Neural cell (in vitro differentiated cells): Measurements from ENCODE around the gene ZNF148. TPM values are rescaled to one million over a fixed set of nuclear protein-coding genes. Genes with fewer than 3 reads are reported as not detected.

ENCODE experiments used
- H2AFZ ChIP-seq: fragments of 200-600, 300-800 bp; sonication (generic), shearing (Covaris generic); 2 replicates; pipeline ENCODE4 v1.6.0; 2014; ENCODE audit warnings: low read depth, mild to moderate bottlenecking, antibody characterized with exemption, low read length, moderate library complexity
- H3F3A ChIP-seq: fragments of 200-600 bp; shearing (Covaris generic); 2 replicates; pipeline ENCODE4 v1.6.1; 2016; ENCODE audit warnings: mild to moderate bottlenecking, moderate library complexity, mixed read lengths, antibody characterized with exemption, low read length; ENCODE audit not compliant: insufficient read depth, poor library complexity, severe bottlenecking
- H3K27ac ChIP-seq: fragments of 200-600, 300-800 bp; sonication (generic), shearing (Covaris generic); 2 replicates; pipeline ENCODE4 v1.5.1; 2014; ENCODE audit warnings: mild to moderate bottlenecking, low read length, moderate library complexity
- H3K27me3 ChIP-seq: fragments of 300-800, 200-600 bp; sonication (generic), shearing (Covaris generic); 2 replicates; pipeline ENCODE4 v1.6.0; 2014; ENCODE audit warnings: mild to moderate bottlenecking, low read depth, low read length, moderate library complexity; ENCODE audit not compliant: insufficient read depth
- H3K36me3 ChIP-seq: fragments of 300-800, 200-600 bp; sonication (generic), shearing (Covaris generic); 2 replicates; pipeline ENCODE4 v1.5.1; 2014; ENCODE audit warnings: mild to moderate bottlenecking, antibody characterized with exemption, low read length, moderate library complexity; ENCODE audit not compliant: insufficient read depth
- H3K4me2 ChIP-seq: fragments of 300-800, 200-600 bp; sonication (generic), shearing (Covaris generic); 2 replicates; pipeline ENCODE4 v1.6.0; 2014; ENCODE audit warnings: mild to moderate bottlenecking, low read length
- H3K4me3 ChIP-seq: fragments of 300-800, 200-600 bp; sonication (generic), shearing (Covaris generic); 2 replicates; pipeline ENCODE4 v1.5.1; 2014; ENCODE audit warnings: mild to moderate bottlenecking, low read length, moderate library complexity
- H3K79me2 ChIP-seq: fragments of 200-600 bp; shearing (Covaris generic); replicated peaks from 2 replicates; pipeline ENCODE4 v1.6.0; 2014; ENCODE audit warnings: mild to moderate bottlenecking, low read length, moderate library complexity; ENCODE audit not compliant: insufficient read depth
- H3K9ac ChIP-seq: fragments of 300-800, 200-600 bp; sonication (generic), shearing (Covaris generic); 2 replicates; pipeline ENCODE4 v1.6.1; 2016; ENCODE audit warnings: mild to moderate bottlenecking, low read length, mixed read lengths
- H3K9me2 ChIP-seq: fragments of 200-600 bp; shearing (Covaris generic); 2 replicates; pipeline ENCODE4 v1.6.1; 2016; ENCODE audit warnings: mild to moderate bottlenecking, low read length, mixed read lengths; ENCODE audit not compliant: insufficient read depth
- H3K9me3 ChIP-seq: fragments of 200-600, 300-800 bp; sonication (generic), shearing (Covaris generic); 2 replicates; pipeline ENCODE4 v1.6.1; 2016; ENCODE audit warnings: mild to moderate bottlenecking, mixed run types, low read length, moderate library complexity, mixed read lengths
- H4K20me1 ChIP-seq: fragments of 200-600 bp; shearing (Covaris generic); 2 replicates; pipeline ENCODE4 v1.6.1; 2016; ENCODE audit warnings: mild to moderate bottlenecking, mixed run types; ENCODE audit not compliant: insufficient read depth
- CTCF ChIP-seq: fragments of 450-650 bp; IDR thresholded peaks from 2 replicates; pipeline ENCODE4 v1.5.1; 2014; ENCODE audit warnings: antibody characterized with exemption, mild to moderate bottlenecking, moderate library complexity; ENCODE audit not compliant: poor library complexity, severe bottlenecking
- EP300 ChIP-seq: fragments of 450-650 bp; conservative IDR thresholded peaks from 2 replicates; pipeline ENCODE4 v1.6.1; 2014; ENCODE audit warnings: antibody characterized with exemption, mild to moderate bottlenecking, moderate library complexity; ENCODE audit not compliant: poor library complexity, severe bottlenecking
- EZH2 ChIP-seq: fragments of 200-600, 300-800 bp; shearing (Covaris generic), sonication (generic); IDR thresholded peaks from 2 replicates; pipeline ENCODE4 v1.6.1; 2014; ENCODE audit warnings: antibody characterized with exemption, low read length, borderline replicate concordance, mild to moderate bottlenecking; ENCODE audit not compliant: insufficient read depth, poor library complexity, severe bottlenecking
- MXI1 ChIP-seq: fragments of 450-650 bp; conservative IDR thresholded peaks from 2 replicates; pipeline ENCODE4 v1.6.1; 2014; ENCODE audit warnings: antibody characterized with exemption, mild to moderate bottlenecking; ENCODE audit not compliant: poor library complexity, severe bottlenecking
- POLR2AphosphoS5 ChIP-seq: IDR thresholded peaks from 2 replicates; pipeline ENCODE4 v1.6.1; 2012
- RAD21 ChIP-seq: fragments of 450-650 bp; conservative IDR thresholded peaks from 2 replicates; pipeline ENCODE4 v1.6.1; 2014; ENCODE audit warnings: antibody characterized with exemption, mild to moderate bottlenecking, moderate library complexity
- REST ChIP-seq: IDR thresholded peaks from 2 replicates; pipeline ENCODE4 v1.6.1; 2012; ENCODE audit warnings: borderline replicate concordance
- SMC3 ChIP-seq: fragments of 450-650 bp; conservative IDR thresholded peaks from 2 replicates; pipeline ENCODE4 v1.6.1; 2014; ENCODE audit warnings: antibody characterized with exemption, mild to moderate bottlenecking, moderate library complexity; ENCODE audit not compliant: poor library complexity
- TAF1 ChIP-seq: IDR thresholded peaks from 2 replicates; pipeline ENCODE4 v1.6.1; 2012; ENCODE audit warnings: low read depth
- polyA plus RNA-seq: library from polyadenylated mRNA; depleted of rRNA; stranded (reverse); fragments of >200 nt; gene quantifications from 2 replicates; pipeline ENCODE4 v1.2.3, GENCODE V29; 2014

Gene ZNF148
- polyA plus RNA-seq, 1 donor from 2014 or later: 16.9 TPM

GRCh38 chr3:125278155-125278554, 97.0 kb downstream of the ZNF148 start:
- Histone ChIP-seq H3K9me2 (no peaks in the 10 kb centered on the region), H3F3A (no peaks in the 10 kb centered on the region), H2AFZ (no peak overlapping the region), H3K9me3 (no peaks in the 10 kb centered on the region), H3K9ac (no peak overlapping the region), H3K27ac (no peak overlapping the region), H3K36me3 (no peaks in the 10 kb centered on the region), H4K20me1 (no peaks in the 10 kb centered on the region), H3K4me2 (no peak overlapping the region), H3K4me3 (no peak overlapping the region), H3K79me2 (no peaks in the 10 kb centered on the region), H3K27me3 (no peaks in the 10 kb centered on the region)
- TF ChIP-seq EZH2: no peak
- TF ChIP-seq SMC3: no peak
- TF ChIP-seq RAD21: no peak
- no peak for TF ChIP-seq POLR2AphosphoS5
- no peak for TF ChIP-seq REST
- no peak for TF ChIP-seq EP300
- no peak for TF ChIP-seq TAF1

- no peaks in the 10 kb centered on the region for H3K9me3 ChIP-seq
- no peaks in the 10 kb centered on the region for H3K79me2 ChIP-seq
- no peaks in the 10 kb centered on the region for H4K20me1 ChIP-seq
- H3K4me2 ChIP-seq: no peak overlapping the region
- no peaks in the 10 kb centered on the region for H3K36me3 ChIP-seq
- H3K9ac ChIP-seq: no peak overlapping the region
- no peak overlapping the region for H3K27ac ChIP-seq
- H3K4me3 ChIP-seq: no peak overlapping the region
- H3K27me3 ChIP-seq: no peaks in the 10 kb centered on the region
- TF ChIP-seq RAD21: no peak
- TF ChIP-seq REST: no peak
- no peak for TF ChIP-seq TAF1
- TF ChIP-seq EP300: no peak
- no peak for TF ChIP-seq SMC3
- no peak for TF ChIP-seq CTCF
- no peak for TF ChIP-seq EZH2
- TF ChIP-seq MXI1: no peak
- no peak for TF ChIP-seq POLR2AphosphoS5
- no peaks in the 10 kb centered on the region for H3K9me2 ChIP-seq
- H3F3A ChIP-seq: no peaks in the 10 kb centered on the region
- H2AFZ ChIP-seq: no peak overlapping the region
Measured at GRCh38 chr3:125271127-125271526, 104.0 kb downstream of the ZNF148 start.
